AG09319 (cell line): Measurements from ENCODE around the gene CRIP3.

Experiments used
- DNase-seq: peaks from one replicate; pipeline ENCODE4 v3.0.0-alpha.2; 2010; ENCODE audit warnings: low read depth; ENCODE audit errors: extremely low read depth
- TF ChIP-seq, protein P1 (sequence below): IDR thresholded peaks from 2 replicates; pipeline ENCODE4 v1.5.1; 2011; ENCODE audit warnings: low read depth, mild to moderate bottlenecking, inconsistent platforms, low read length, moderate library complexity

CRIP3 gene

DNA sequence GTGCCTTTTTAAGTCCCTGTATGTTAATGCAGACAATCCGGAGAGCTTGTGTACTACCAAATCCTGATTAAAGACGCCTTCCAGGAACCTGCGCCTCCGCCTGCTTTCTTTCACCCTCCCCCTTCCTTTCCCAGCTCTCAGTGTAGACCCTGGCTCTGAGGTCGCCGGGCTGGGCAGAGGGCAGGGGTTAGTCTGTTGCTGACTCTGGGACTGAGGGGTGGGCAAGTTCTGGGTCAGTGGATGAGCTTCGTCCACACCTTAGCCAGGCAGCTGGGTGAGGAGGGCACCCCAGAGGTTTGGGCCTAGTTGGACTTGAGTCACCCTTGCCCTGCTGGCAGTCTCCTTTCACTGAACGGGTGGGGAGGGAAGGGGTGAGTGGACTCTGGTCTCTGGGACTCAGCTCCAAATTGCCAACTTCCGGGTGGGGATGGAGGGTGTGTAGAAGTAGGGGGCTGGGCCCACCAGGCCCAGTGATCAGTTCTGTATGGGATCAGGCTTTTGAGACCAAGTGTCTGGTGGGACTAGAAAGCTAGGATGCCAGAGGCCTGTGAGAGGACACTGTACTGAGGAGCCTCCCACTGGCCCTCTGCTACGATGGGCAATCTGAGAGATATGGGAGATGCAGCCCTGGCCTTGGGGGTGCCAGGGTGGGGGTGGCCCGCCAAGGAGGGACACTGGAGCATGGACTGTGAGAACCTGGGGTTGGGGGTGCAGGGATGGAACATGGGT is 31.9 kb downstream of the CRIP3 start:
- no peak for DNase-seq
- TF ChIP-seq, protein P1, sequence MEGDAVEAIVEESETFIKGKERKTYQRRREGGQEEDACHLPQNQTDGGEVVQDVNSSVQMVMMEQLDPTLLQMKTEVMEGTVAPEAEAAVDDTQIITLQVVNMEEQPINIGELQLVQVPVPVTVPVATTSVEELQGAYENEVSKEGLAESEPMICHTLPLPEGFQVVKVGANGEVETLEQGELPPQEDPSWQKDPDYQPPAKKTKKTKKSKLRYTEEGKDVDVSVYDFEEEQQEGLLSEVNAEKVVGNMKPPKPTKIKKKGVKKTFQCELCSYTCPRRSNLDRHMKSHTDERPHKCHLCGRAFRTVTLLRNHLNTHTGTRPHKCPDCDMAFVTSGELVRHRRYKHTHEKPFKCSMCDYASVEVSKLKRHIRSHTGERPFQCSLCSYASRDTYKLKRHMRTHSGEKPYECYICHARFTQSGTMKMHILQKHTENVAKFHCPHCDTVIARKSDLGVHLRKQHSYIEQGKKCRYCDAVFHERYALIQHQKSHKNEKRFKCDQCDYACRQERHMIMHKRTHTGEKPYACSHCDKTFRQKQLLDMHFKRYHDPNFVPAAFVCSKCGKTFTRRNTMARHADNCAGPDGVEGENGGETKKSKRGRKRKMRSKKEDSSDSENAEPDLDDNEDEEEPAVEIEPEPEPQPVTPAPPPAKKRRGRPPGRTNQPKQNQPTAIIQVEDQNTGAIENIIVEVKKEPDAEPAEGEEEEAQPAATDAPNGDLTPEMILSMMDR: no peak

DNA sequence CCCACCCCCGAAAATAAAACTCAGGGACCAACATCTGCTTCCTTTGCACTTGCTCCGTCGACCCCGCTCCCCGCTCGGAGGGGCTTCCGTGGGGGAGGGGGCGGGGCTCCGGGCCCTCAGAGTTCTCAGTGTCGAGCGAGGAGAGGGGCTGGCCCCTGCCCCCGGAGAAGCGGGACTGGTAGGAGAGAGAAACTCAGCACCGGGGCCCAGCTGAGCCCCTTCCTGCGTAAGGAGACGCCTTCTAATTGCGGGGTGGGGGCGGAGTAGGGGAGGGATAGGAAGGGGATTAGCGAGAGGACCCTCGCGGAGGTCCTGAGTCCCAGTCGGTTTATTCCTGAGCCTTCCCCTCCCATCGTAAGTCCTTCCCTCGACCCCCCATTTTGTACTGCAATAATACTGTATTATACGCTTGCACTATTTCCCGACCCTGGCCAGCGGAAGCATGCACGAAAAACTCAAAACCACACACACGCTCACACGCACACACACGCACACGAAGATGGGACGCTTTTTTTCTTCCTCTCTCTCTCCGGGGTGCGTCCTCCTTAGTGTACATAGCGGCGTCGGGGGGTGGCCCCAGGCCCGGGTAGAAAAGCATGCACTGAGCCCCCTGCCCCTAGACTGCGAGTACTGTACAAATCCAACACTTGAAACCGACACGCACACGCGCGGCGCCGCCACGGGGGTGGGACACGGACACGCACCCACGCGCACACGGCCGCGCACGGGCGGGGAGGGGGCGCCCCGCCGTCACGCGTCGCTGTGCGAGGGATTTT is 32.6 kb downstream of the CRIP3 start:
- DNase-seq: no peak
- TF ChIP-seq, protein P1: no peak

DNA sequence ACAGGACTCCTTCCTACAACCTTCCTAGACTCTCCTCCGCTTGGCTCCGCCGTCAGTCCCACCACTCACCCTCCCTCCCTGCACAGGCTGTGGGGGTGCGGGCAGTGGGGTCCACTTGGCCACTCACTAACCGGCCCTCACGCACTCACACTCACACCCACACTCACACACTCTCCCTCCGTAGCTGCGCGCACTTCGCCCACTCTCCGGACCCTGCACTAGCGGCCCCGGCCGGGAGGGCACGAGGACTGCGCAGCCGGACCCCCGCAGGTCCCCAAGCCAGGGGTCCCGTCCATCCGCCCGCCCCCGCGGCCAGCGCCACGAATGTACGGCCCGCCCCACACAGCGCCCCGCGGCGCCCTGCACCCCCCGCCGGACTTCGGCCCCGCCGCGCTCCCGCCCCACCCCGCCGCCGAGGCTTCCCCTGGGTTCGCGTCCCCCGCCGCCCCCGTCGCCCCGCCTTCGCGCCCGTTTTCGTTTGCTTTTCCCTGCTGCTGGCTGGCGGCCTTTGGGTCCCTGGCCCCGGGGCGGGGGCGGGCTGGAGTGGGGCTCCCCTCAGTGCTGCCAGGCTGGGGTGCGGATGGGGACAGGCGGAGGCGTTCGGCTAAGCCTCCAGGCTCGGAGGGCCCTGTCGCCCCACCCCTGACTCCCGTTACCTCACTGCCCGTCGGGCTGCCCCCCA is 33.6 kb downstream of the CRIP3 start:
- DNase-seq: no peak
- TF ChIP-seq, protein P1: no peak

DNA sequence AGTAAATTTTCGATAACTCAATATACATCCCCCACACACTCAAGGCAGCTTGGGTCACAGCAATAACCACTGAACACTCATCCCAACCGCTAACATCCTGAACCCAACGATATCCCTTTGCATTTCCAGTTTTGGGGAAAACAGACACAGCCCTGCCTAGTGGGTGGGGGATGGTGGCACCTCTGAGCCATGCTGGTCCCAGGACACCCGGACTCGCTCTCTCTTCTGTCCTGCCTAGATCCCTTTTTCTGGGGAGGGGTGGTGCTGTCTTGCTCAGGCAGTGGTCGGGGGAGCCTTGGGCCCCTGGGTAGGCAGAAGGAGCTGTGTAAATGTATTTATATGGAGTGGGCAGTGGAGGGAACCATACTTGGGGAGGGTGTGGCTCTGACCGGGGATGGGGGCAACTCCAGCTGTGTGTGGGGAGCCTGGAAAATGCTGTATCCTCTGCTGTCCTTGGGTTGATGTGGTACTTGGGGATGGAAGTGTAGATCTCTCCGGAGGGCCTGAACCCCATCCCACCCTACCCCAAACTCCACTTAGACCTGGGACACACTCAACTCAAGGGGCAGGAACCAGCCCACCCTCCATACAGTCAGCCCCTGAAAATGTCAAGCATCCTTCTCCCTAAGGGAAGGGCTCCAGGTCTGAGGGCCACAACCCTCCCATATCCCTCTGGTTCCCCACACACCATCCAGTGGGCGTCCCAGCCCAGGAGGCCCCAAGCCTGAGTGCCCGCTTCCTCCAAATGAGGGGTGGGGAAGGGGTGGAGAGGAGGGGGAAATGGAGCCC is 34.3 kb downstream of the CRIP3 start:
- TF ChIP-seq, protein P1: no peak
- no peak for DNase-seq

DNA sequence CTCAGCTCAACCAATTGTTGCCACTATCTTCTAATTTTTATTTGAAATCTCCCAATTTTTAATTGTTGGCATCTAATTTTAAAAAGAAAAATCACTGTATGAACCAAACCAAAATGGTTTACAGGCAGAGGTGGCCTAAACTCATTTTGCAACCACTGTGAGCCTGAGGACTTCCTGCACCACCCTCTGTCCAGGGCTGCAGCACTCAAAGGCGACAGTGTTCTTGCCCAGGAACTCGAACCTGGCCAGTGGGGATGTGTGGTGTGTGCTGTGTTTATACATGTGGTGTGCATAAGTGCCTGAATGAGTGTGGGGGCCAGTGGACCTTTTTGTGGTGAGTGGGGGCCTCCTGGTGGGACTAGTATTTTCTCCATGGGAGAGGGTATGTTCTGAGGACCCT is 34.9 kb downstream of the CRIP3 start:
- TF ChIP-seq, protein P1: no peak
- no peak for DNase-seq

DNA sequence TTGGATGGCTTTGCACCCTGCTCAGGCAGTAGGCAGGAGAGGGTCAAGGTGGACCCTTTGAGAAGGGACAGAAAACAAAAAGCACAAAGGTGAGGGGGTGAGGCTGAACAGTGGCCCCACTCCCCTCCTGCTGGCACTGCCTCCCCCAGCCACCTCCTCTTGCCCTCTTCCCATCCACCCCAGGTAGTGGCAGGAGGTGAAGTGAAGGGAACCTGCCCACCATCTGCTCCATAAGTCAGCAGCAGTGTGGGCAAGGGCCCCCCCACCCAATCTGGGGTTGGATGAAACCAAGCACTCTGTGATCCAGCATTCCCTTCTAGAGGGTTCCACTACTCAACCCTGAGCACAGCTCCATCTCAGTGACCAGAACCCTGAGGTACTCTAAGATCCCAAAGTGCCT is 36.7 kb downstream of the CRIP3 start:
- TF ChIP-seq, protein P1: no peak
- DNase-seq: no peak
